ENCODE measurements around the gene KRT35. TPM values are rescaled to one million over a fixed set of nuclear protein-coding genes. Genes with fewer than 3 reads are reported as not detected.

The KRT35 gene
- total and polyA plus RNA-seq, 10 of the 15 experiments (the other 5 are each of a cell fraction or from before 2014, with no cell fraction given) = not detected

DNA sequence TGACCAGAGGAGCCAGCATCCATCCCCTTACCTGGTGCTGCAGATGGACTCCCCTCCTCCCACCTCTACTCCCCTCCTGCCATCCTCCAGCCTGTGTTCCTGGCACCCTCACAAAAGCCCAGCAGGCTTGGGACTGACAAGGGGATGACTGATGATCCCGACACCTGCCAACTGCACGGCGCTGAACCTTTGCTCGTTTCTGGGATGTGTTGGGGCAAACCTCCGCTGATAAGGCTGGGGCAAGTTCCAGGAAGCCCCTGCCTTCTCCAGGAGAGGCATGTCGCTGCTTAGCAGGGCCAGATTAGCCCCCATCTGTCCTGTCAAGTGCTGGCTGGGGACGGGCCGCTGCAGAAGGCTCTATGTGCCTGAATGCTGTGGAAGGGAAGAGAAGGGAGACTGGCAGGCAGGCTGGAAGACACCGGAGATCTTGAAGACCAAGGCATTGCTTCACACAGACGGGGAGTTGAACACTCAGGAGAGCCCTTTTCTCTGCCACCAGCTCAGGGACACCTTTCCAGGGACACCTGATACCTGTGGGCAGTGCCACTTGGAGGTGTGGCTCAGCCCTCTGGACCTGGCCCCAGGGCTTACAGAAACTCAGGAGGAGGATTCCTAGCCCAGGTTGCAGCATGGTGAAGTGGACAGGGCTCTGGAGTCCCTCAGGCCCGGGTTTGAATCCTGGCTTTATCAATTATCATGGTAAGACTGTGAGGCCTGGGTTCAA lies 38.7 kb upstream of the KRT35 start:
- ChIA-PET SMC1A (ENCODE audit: uncharacterized antibody, unreplicated experiment) (no interaction called here), CTCF (no interaction called here), POLR2A (no interaction called here), RAD21 (ENCODE audit: unreplicated experiment) (no interaction called here)
- Histone ChIP-seq H3K79me2 (ENCODE audit: control insufficient read depth, insufficient read depth, low read length) (no peaks in the 10 kb centered on the region), H4K20me1 (ENCODE audit: control insufficient read depth, insufficient read depth) (no peaks in the 10 kb centered on the region), H3K4me2 (ENCODE audit: control insufficient read depth, insufficient read depth) (no peak overlapping the region), H3K9me3 (replicated peaks; ENCODE audit: control insufficient read depth, insufficient read depth, low read length) (no peaks in the 10 kb centered on the region), H3K4me3 (no peak overlapping the region), H3K27ac (ENCODE audit: control insufficient read depth, insufficient read depth) (no peak overlapping the region), H3K27me3 (replicated peaks in 1 of 2; ENCODE audit: control insufficient read depth in 2 of 2, insufficient read depth in 2 of 2, low read length in 1 of 2) (no peaks in the 10 kb centered on the region; a peak in 1 of 4 replicates), H3K4me1 (ENCODE audit: control insufficient read depth, insufficient read depth, low read length) (no peaks in the 10 kb centered on the region), H3K9ac (ENCODE audit: control insufficient read depth, insufficient read depth, low read length) (no peak overlapping the region), H3K36me3 (ENCODE audit: control insufficient read depth in 2 of 2, insufficient read depth in 2 of 2, low read length in 1 of 2) (no peaks in the 10 kb centered on the region), H2AFZ (ENCODE audit: control insufficient read depth, low read depth, low read length) (no peak overlapping the region)
- BruUV-seq (replicated peaks) = no TSS peak
- in situ Hi-C loops (cut with MboI) = no loop called here
- WGBS (ENCODE audit: insufficient coverage, insufficient replicate concordance, low lambda C conversion rate, missing lambda C conversion rate) = 4% methylated on average over 8 of the region's 11 CpGs
- DNase-seq (ENCODE audit: low read depth, low spot score) (no peak), FAIRE-seq (no peak), ATAC-seq (no peak)
- TF ChIP-seq HSF1 (IDR thresholded peaks at IDR 0.05; ENCODE audit: low read depth, low read length) (no peak), ZNF24 (IDR thresholded peaks at IDR 0.05) (no peak), ESRRA (IDR thresholded peaks at IDR 0.05; ENCODE audit: low read length) (no peak), RCOR1 (conservative IDR thresholded peaks at IDR 0.05; ENCODE audit: low read depth, low read length) (no peak), SREBF1 (IDR thresholded peaks at IDR 0.05; ENCODE audit: low read length) (no peak), RELA (IDR thresholded peaks at IDR 0.05; ENCODE audit: borderline replicate concordance, partially characterized antibody) (no peak), TCF7 (IDR thresholded peaks at IDR 0.05; ENCODE audit: borderline replicate concordance) (no peak), SUPT20H (IDR thresholded peaks at IDR 0.05; ENCODE audit: borderline replicate concordance, control insufficient read depth, low read depth, low read length) (no peak), EGR1 (IDR thresholded peaks at IDR 0.05; ENCODE audit: borderline replicate concordance in 1 of 2, low read depth in 2 of 2, low read length in 2 of 2) (no peak)
- TF ChIP-seq, protein P1, sequence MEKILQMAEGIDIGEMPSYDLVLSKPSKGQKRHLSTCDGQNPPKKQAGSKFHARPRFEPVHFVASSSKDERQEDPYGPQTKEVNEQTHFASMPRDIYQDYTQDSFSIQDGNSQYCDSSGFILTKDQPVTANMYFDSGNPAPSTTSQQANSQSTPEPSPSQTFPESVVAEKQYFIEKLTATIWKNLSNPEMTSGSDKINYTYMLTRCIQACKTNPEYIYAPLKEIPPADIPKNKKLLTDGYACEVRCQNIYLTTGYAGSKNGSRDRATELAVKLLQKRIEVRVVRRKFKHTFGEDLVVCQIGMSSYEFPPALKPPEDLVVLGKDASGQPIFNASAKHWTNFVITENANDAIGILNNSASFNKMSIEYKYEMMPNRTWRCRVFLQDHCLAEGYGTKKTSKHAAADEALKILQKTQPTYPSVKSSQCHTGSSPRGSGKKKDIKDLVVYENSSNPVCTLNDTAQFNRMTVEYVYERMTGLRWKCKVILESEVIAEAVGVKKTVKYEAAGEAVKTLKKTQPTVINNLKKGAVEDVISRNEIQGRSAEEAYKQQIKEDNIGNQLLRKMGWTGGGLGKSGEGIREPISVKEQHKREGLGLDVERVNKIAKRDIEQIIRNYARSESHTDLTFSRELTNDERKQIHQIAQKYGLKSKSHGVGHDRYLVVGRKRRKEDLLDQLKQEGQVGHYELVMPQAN (conservative IDR thresholded peaks at IDR 0.05) = no peak
- intact Hi-C loops (cut with micrococcal nuclease; ENCODE audit: unreplicated experiment) = no loop called here

Measured in GM12878 (cell line).